ENCODE results near the gene LLGL1. TPM values are rescaled to one million over a fixed set of nuclear protein-coding genes. Genes with fewer than 3 reads are reported as not detected.

LLGL1 gene
- total RNA-seq, 1 experiment from 2014 or later: 30.2 TPM

DNA sequence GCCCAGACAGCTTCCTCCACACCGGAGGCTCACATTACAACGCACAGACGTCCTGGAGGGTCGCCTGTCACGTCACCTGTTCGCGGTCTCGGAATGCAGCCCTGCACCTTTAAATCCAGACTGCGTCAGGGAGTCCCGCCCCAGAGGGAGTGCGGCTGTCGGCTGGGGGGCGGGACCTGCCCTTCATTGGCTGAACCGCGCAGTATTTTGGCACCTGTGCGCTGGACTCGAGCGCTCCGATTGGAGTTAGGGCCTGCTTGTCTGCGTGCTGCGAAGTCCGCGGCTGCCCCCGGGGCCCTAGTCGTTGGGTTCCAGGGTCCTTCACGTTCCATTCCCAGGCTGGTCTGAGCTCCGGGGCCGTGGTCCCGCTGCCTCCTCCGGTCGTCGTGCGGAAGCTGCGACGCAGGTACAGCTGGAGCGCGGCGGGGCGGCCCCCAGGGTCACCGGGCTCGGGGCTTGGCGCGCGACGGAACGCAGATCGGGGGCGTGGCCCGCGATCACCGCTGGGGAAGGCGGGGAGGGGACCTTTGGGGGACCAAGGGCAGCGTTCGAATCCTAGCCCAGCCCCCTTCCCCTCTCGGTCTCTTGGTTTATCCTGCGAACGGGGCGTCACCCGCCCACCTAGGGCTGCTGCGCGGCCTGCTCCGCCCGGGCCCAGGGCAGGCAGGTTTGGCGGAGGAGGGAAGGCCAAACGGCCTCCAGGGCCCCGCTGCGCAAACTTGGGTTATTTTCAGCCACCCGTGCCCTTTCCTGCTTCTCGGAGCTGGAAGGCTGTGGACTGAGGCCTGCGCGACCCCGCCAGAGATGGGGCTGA, 35.1 kb downstream of the LLGL1 start, which contains the start of gene MIEF2:
TSS of gene MIEF2 (plus strand) at position 331 of the 814 bp plus-strand sequence. CDS start 2,059 bp downstream, outside the sequence.
- intact Hi-C loops (cut with micrococcal nuclease; ENCODE audit: unreplicated experiment): no loop called here
- ChIA-PET CTCF (no interaction called here), POLR2A (ENCODE audit: low non-redundant PET) (no interaction called here)
- Histone ChIP-seq H3K36me3 (ENCODE audit: insufficient read depth, low read length, poor library complexity, severe bottlenecking) (peaks cover 20% of the 10 kb centered on the region), H3K27ac (ENCODE audit: low read depth, low read length, poor library complexity, severe bottlenecking) (peak within 1 kb of the TSS; percentile 81), H3K9me3 (ENCODE audit: low read depth, low read length, poor library complexity, severe bottlenecking) (no peaks in the 10 kb centered on the region), H3K4me3 (ENCODE audit: low read depth, low read length, poor library complexity, severe bottlenecking) (peak within 1 kb of the TSS; percentile 62), H3K4me1 (ENCODE audit: insufficient read depth, low read length, poor library complexity, severe bottlenecking) (peaks cover 4% of the 10 kb centered on the region), H3K27me3 (replicated peaks; ENCODE audit: insufficient read depth, low read depth, low read length, poor library complexity) (no peaks in the 10 kb centered on the region)
- no peak for TF ChIP-seq EZH2 (IDR thresholded peaks at IDR 0.05; ENCODE audit: borderline replicate concordance, low read depth, low read length, poor library complexity, severe bottlenecking)
- TF ChIP-seq, protein P1, sequence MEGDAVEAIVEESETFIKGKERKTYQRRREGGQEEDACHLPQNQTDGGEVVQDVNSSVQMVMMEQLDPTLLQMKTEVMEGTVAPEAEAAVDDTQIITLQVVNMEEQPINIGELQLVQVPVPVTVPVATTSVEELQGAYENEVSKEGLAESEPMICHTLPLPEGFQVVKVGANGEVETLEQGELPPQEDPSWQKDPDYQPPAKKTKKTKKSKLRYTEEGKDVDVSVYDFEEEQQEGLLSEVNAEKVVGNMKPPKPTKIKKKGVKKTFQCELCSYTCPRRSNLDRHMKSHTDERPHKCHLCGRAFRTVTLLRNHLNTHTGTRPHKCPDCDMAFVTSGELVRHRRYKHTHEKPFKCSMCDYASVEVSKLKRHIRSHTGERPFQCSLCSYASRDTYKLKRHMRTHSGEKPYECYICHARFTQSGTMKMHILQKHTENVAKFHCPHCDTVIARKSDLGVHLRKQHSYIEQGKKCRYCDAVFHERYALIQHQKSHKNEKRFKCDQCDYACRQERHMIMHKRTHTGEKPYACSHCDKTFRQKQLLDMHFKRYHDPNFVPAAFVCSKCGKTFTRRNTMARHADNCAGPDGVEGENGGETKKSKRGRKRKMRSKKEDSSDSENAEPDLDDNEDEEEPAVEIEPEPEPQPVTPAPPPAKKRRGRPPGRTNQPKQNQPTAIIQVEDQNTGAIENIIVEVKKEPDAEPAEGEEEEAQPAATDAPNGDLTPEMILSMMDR (conservative IDR thresholded peaks at IDR 0.05; ENCODE audit: low read depth, low read length): no peak
- BruUV-seq (replicated peaks): TSS peak; percentile 44
- peak; percentile 96 for DNase-seq (ENCODE audit: low spot score)

DNA sequence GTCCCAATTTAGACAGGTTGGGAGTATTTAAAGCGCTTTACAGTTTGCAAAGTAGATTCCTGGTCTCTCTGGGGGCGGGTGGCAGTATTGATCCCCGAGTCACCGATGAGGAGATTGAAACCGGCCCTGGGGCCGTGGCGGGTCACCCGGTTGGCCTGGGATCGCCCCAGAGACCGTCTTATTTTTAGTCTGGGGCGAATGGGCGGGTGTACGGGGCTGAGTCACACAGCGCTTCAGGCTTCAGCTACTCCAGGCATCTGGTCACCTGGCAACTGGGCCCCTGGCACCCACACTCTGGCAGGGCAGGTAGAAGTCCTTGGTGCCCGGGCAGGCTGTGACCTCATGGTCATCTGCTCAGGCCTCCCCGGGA, 35.7 kb downstream of the LLGL1 start:
- TF ChIP-seq EZH2 (IDR thresholded peaks at IDR 0.05; ENCODE audit: borderline replicate concordance, low read depth, low read length, poor library complexity, severe bottlenecking): no peak
- TF ChIP-seq, protein P1 (conservative IDR thresholded peaks at IDR 0.05; ENCODE audit: low read depth, low read length): no peak
- no peaks in the 10 kb centered on the region for H3K9me3 ChIP-seq (ENCODE audit: low read depth, low read length, poor library complexity, severe bottlenecking)
- peaks cover 18% of the 10 kb centered on the region for H3K36me3 ChIP-seq (ENCODE audit: insufficient read depth, low read length, poor library complexity, severe bottlenecking)
- ChIA-PET POLR2A (ENCODE audit: low non-redundant PET) (no interaction called here), CTCF (no interaction called here)
- H3K4me1 ChIP-seq (ENCODE audit: insufficient read depth, low read length, poor library complexity, severe bottlenecking): peaks cover 4% of the 10 kb centered on the region
- peak overlapping the region; percentile 62 for H3K4me3 ChIP-seq (ENCODE audit: low read depth, low read length, poor library complexity, severe bottlenecking)
- peak overlapping the region; percentile 81 for H3K27ac ChIP-seq (ENCODE audit: low read depth, low read length, poor library complexity, severe bottlenecking)
- H3K27me3 ChIP-seq (replicated peaks; ENCODE audit: insufficient read depth, low read depth, low read length, poor library complexity): no peaks in the 10 kb centered on the region
- no TSS peak for BruUV-seq (replicated peaks)
- intact Hi-C loops (cut with micrococcal nuclease; ENCODE audit: unreplicated experiment): no loop called here
- no peak for DNase-seq (ENCODE audit: low spot score)

DNA sequence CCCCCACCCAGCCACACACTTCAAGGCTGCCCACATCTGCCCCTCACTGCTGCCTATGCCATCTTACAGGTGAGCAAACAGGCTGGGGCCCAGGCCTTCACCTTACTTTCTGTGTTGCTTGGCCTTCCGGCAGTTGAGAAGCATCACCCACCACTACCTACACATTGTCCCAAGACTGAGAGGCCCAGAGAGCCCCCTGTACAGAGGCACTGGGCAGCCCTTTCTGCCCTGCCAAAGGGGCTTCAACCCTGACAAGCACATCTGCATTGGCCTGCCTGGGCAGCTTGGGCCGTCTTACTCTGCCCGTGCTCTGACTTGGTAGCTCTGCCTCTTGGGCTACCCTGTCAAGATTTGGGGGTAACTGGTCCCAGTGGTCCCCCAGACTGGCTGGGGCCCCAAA, 36.2 kb downstream of the LLGL1 start:
- intact Hi-C loops (cut with micrococcal nuclease; ENCODE audit: unreplicated experiment): no loop called here

More for the DNA sequence above, 36.2 kb downstream of the LLGL1 start:
- CTCF ChIA-PET: no interaction called here
- no peaks in the 10 kb centered on the region for H3K9me3 ChIP-seq (ENCODE audit: low read depth, low read length, poor library complexity, severe bottlenecking)
- peaks cover 18% of the 10 kb centered on the region for H3K36me3 ChIP-seq (ENCODE audit: insufficient read depth, low read length, poor library complexity, severe bottlenecking)
- no peak for DNase-seq (ENCODE audit: low spot score)
- no peak for TF ChIP-seq EZH2 (IDR thresholded peaks at IDR 0.05; ENCODE audit: borderline replicate concordance, low read depth, low read length, poor library complexity, severe bottlenecking)
- TF ChIP-seq, protein P1 (conservative IDR thresholded peaks at IDR 0.05; ENCODE audit: low read depth, low read length): no peak
- H3K4me1 ChIP-seq (ENCODE audit: insufficient read depth, low read length, poor library complexity, severe bottlenecking): peaks cover 4% of the 10 kb centered on the region
- POLR2A ChIA-PET (ENCODE audit: low non-redundant PET): no interaction called here
- no peaks in the 10 kb centered on the region for H3K27me3 ChIP-seq (replicated peaks; ENCODE audit: insufficient read depth, low read depth, low read length, poor library complexity)
- BruUV-seq (replicated peaks): no TSS peak
- peak overlapping the region; percentile 62 for H3K4me3 ChIP-seq (ENCODE audit: low read depth, low read length, poor library complexity, severe bottlenecking)
- no peak overlapping the region for H3K27ac ChIP-seq (ENCODE audit: low read depth, low read length, poor library complexity, severe bottlenecking)
